SW 1271 (cell line): ENCODE measurements around the gene CASQ1.

Source experiments
- DNase-seq, 2 experiments: peaks; one replicate each; lab custom pipeline; 2025; lab: John Stamatoyannopoulos, UW

Gene CASQ1

GRCh38 chr1:160168609-160169369, 21.6 kb upstream of the CASQ1 start:
- no peak for DNase-seq

DNA sequence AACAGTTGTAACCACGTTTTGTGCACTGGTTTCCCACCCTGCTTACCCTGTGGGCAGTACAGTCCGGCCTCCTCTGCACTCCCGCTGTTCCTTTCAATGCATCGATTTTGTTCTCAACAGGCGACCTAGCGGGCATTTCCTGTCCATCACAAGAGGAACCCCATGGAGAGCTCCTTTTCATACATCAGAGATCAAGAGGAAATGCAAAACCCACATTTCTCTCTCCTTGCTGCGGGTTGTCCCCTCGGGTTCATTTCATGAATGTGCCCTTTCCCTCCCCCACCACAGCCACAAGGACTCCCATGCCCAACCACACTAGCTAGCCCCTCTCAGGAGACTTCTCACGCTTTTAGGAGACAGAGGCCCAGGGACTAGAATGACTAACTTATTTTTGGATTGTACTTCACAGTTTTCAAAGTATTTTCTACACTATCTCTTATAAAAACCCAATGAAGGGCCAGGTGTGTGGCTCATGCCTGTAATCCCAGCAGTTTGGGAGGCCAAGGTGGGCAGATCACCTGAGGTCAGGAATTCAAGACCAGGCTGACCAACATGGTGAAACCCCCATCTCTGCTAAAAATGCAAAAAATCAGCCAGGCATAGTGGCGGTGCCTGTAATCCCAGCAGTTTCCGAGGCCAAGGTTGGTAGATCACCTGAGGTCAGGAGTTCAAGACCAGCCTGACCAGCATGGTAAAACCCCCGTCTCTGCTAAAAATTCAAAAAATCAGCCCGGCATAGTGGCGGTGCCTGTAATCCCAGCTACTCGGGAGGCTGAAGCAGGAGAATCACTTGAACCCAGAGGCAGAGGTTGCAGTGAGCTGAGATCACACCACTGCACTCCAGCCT, 20.6 kb upstream of the CASQ1 start:
- DNase-seq: no peak

GRCh38 chr1:160171354-160171753, 19.0 kb upstream of the CASQ1 start:
- DNase-seq: no peak

DNA sequence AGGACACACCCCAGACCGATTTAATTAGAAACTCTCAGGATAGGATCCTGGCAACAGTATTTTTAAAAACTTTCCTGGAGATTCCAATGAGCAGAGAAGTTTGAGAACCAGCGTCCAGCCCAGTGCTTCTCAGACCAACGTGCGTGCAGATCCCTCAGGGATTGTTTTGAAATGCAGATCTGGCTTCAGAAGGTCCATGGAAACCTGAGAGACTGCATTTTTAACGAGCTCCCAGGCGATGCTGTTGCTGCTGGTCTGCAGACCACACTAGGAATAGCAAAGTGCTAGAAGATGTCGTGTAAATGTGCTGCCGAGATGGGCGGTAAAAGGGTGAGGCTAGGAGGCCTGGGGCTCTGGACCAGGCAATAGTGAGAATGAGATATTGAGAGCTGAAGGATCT, 18.4 kb upstream of the CASQ1 start:
- no peak for DNase-seq

DNA sequence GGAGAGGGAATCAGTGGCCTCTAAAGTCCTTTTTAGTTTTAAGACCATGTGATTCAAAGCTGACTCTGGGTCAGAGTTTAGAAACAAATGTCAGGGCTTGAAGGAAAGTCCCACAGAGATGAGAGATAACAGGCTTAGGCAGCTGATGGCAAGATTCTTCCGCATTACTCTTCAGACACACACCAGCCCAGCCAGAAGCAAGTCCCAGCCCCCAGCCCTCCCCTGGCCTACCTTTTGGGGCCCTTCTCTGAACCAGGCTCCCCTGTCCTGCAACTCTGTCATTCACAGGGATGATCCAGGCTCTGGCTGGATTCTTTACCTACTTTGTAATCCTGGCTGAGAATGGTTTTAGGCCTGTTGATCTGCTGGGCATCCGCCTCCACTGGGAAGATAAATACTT, 13.1 kb upstream of the CASQ1 start:
- no peak for DNase-seq

- DNase-seq: no peak
Measured at GRCh38 chr1:160177667-160178066, 12.7 kb upstream of the CASQ1 start.

- DNase-seq: no peak
Measured at GRCh38 chr1:160178731-160179130, 11.6 kb upstream of the CASQ1 start.

DNA sequence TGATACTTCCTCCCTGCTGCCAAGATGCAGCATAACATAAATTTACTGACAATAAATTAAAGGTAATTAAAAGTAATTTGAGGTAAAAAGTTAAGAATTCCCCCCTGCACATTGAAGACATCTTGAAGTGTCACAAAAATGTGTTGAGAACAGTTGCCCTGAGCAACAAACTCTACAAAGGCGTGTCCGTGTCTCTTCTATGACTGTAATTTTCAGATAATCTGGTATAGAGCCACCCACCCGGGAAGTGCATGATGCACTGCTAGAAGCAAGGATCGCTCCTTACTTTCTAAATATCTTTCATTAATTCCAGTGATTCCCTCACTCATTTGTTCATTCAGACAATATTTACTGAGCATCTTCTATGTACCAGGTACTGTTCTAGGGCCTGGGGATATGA, 11.0 kb upstream of the CASQ1 start:
- DNase-seq: no peak

DNA sequence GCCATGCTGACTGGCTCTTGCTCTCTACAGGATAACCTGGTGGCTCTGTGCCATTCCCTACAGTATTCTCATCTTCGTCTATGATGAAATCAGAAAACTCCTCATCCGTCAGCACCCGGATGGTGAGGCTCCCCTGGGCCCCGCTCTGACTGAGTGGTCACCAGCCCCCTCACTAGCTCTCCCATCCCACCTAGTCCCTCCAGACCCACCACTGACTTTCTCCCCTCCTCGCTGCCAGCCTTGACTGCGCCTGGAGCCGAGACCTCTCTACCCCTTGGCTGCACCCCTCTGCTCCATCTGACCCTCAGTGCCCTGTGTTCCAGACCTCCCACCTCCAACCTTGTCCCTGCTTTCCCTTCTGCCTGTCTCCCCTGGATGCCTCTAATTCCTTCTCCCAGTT, 4.1 kb upstream of the CASQ1 start:
- DNase-seq: no peak

DNA sequence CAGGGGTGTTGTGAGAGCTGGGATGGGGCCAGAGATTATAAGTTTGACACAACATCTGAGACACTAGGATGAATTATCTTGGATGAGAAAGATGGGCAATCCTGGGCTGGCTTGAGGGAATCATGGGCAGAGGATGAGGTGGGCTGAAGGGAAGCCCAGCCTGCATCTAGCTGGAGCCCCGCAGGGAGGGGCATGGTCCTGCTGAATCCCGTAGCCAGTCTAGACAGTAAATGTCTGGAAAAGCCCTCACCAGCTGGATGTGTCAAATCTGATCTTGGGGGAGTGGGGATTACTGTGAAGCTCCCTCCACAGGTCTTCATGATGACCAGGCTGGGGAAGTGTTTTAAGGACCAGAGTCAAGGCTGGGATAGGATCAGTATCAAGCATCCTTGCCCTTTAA, 3.6 kb upstream of the CASQ1 start:
- no peak for DNase-seq

DNA sequence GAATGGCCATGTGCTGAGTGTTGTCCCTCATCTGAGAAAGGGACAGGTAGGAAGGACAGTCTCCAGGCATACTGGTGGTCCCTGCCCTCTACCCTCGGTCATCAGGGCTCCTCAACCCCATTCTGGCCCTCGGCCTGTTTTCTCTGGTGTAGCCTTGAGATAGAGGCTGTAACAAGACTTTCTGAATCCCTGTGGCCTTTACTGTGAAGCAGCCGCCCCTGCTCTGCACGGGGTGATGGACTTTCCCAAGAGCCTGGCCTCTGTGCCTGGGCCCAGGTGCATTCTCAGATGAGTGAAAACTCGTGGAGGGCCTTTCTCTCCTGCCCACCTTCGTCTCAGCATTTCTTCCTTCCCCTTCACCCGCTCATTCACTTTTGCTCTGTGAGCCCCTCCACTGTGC, 3.0 kb upstream of the CASQ1 start:
- no peak for DNase-seq

DNA sequence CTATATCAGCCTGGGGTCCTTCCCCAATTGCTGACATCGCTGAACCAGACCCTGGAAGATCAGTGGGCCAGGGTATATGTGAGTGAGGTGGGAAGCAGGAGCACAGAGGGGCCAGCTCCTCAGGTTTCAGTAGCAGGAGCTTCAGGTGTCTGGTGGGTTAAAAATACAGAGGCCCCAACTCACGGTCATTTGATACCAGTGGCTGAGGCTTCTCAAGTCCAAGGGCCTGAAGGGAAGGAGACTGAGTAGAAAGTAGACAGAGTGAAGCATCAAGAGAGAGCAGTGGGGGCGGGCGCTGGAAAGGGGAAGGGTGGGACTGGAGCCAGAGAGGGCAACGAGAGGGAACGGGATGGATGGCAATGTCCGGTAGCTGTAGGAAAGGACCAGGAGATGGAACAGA, 2.0 kb upstream of the CASQ1 start:
- DNase-seq: no peak

GRCh38 chr1:160191756-160192155, 1.4 kb downstream of the CASQ1 start:
- DNase-seq: no peak

DNA sequence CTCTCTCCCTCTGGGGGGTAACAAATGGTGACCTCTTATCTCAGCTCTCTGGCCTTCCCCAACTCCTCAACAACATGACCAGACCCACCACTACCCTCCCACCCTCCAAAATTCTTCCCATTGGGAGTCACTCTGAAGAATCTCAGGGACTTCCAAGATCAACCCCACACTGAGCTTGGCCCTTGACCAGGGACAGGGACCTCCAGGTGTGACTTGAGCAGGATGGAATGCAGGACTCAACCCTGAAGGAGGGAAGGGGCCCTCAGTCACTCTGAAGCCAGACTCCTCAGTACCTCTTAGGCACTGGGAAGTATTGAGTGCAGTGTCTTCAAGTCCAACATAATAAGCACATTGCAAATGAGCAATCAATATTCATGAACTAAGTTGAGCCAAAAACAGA, 1.9 kb downstream of the CASQ1 start:
- DNase-seq: no peak

GRCh38 chr1:160193091-160193819, 2.9 kb downstream of the CASQ1 start:
- peak in 1 of 2 experiments; percentile 51 for DNase-seq

- DNase-seq: no peak
Measured at GRCh38 chr1:160193832-160194736, 3.7 kb downstream of the CASQ1 start.

DNA sequence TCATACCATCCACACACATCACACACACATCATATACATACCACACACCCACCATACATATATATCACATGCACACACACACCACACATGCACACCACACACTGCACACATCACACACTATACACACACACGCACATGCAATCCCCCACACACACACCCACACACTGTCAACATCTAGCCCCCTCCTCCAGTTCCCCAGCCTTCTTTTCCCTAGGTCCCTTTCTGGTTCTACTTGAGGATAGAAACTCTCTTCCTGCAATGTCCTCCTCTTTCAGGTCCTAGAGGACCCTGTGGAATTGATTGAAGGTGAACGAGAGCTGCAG, 4.3 kb downstream of the CASQ1 start:
- no peak for DNase-seq

DNA sequence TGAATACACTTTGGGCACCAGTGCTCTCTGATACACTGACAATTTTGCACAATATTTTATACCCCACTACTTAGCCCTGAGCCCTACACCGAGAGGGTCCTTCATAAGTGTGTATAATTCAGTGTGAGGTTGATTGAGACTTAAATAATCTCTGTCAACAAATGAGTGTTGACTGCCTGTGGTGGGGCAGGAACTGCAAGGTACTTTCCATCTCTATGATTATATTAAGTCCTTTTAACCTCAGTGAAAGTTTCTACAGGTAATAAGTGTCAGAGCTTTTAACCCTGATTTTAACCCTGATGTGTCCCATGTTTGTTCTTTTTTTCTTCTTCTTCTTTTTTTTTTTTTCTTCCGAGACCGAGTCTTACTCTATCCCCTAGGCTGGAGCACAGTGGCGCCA, 5.8 kb downstream of the CASQ1 start:
- DNase-seq: no peak

DNA sequence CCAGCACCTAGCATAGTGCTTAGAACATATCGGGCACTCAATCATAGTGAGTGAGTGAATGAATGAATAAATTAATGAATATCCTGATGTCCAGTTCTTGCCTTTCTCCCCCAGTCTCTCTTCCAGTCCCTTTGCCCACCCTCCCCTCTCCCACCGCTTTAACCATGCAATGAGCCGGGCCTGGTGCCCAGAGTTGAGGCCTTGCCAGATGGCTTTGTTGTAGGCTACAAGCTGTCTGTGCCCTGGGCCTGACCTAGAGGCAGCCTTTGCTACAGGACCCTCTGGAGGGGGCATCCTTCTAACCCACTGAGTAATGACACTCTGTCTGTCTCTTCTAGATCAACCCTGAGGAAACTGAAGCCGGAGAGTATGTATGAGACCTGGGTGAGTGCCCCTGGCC, 6.9 kb downstream of the CASQ1 start:
- DNase-seq: no peak

DNA sequence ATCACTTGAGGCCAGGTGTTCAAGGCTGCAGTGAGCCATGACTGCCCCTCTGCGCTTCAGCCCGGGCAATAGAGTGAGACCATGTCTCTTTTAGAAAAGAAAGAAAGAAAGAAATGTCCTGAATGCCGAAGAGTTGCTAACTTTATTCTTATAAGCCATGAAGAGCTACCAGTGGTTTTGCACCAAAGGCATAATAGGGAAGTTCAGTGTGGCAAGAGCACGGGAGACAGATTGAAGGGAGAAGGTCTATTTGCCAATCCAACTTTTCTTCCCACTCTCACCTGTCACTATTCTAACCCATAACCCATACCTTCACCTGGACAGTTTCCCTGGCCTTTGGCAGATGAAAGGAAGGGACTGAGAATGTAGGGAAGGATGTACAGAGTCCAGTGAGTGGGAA, 10.4 kb downstream of the CASQ1 start:
- DNase-seq: no peak

DNA sequence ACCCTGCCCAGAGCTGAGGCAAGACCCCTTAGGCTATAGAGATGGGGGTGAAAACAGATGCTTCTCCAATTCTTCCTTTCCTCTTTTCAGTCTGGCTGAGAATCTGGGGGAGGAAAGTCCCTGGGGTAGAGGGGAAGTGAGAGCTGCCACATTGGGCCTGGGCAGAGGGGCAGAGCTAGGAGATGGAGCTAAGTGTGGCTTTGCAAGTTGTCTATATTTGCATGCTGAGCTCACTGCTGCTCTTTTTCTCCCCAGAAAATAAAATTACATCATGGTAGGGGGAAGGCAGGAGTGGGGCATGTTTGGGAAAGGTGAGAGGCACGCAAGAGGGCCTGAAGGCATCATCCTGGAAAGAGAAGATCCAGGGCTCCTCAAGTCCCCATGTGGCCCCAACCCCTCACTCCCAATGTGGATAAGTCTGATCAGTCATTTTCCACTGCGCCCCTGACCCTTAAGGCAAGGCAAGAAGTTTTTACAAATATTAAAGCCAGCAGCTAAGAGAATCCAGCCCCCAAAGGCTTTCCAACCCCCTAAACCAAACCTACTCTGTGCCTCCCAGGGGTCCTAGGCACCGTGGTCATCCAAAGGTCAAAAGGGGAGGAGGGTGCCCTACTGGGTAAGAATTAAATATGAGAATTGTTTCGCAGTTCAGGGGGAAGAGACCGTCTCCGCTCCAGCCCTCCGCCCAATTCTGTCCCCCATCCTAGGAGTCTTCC, 14.3 kb downstream of the CASQ1 start:
- DNase-seq: no peak
